ENCODE results near the gene KLHL33.
"Not testable (repeated sequence)": the region's sequence is repeated elsewhere in the genome, so short reads cannot be mapped to it uniquely, and the experiment has no call there.

KLHL33 gene

DNA sequence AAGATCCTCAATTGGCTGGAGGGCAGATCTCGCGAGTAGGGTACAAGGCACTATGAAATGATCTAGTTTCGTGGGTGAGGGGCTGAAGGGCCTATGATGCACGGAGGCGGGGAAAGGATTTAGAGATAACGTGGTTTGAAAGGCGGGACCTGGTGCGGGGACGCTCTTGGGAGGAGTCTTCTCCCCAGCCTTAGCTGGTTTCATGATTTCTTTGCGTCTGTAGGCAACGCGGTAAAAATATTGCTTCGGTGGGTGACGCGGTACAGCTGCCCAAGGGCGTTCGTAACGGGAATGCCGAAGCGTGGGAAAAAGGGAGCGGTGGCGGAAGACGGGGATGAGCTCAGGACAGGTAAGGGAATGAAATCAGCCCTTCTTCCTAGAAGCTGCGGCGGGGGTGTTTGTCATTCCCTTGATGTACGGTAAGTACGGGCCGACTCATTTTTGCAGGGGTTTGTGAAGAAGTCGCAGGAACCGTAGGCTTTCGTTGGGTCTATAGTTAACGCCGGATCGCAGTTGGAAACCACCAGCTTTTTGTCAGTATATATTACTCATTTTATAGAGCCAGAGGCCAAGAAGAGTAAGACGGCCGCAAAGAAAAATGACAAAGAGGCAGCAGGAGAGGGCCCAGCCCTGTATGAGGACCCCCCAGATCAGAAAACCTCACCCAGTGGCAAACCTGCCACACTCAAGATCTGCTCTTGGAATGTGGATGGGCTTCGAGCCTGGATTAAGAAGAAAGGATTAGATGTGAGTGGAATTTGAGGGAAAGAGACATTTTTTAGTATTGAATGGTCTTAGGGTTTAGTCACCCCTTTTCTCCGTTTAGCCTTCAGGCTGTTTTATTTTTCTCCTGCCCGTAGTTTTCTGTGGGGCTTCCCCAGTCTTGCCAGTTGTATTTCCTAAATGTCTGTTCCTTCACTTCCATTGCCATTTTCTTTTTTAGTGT is 19.7 kb upstream of the KLHL33 start:
- Histone ChIP-seq H3K27ac (ENCODE audit: low read length, poor library complexity, severe bottlenecking) (peak overlapping the region; percentile 100), H3K9ac (ENCODE audit: low read length) (peak overlapping the region; percentile 94), H2BK120ac (ENCODE audit: low read depth, low read length) (no peak overlapping the region), H3K4me1 (ENCODE audit: control insufficient read depth, insufficient read depth, low read depth, low read length) (peaks cover 9% of the 10 kb centered on the region), H4K91ac (ENCODE audit: low read length) (peak overlapping the region; percentile 56), H3K79me1 (replicated peaks; ENCODE audit: low read length, poor library complexity, severe bottlenecking) (peaks cover 17% of the 10 kb centered on the region), H2BK12ac (ENCODE audit: low read length in 2 of 2) (no peak overlapping the region), H2BK15ac (ENCODE audit: low read depth, poor library complexity, severe bottlenecking) (no peak overlapping the region), H2BK5ac (ENCODE audit: low read depth, low read length, poor library complexity, severe bottlenecking) (peak overlapping the region; percentile 92), H4K8ac (ENCODE audit: low read length) (peak overlapping the region; percentile 97), H2AFZ (ENCODE audit: low read depth, low read length) (peak overlapping the region; percentile 93), H2AK5ac (ENCODE audit: low read length, severe bottlenecking) (peak overlapping the region; percentile 63), H3K9me3 (ENCODE audit: control insufficient read depth, low read length) (no peaks in the 10 kb centered on the region), H3K4me2 (ENCODE audit: low read length, poor library complexity, severe bottlenecking) (peak overlapping the region; percentile 79), H3K27me3 (ENCODE audit: control insufficient read depth in 1 of 2, insufficient read depth in 1 of 2, low read length in 2 of 2) (no peaks in the 10 kb centered on the region), H3K14ac (ENCODE audit: low read length in 2 of 2) (no peak overlapping the region), H3K18ac (ENCODE audit: low read depth in 1 of 2, low read length in 2 of 2) (peak overlapping the region; percentile 91 to 97), H3K4me3 (ENCODE audit: insufficient read depth in 1 of 2, low read depth in 1 of 2, low read length in 2 of 2) (peak overlapping the region; percentile 65 to 95), H3K4ac (ENCODE audit: low read depth in 1 of 2, low read length in 2 of 2) (peak overlapping the region; percentile 59 to 69), H3K36me3 (ENCODE audit: control insufficient read depth in 1 of 2, insufficient read depth in 2 of 2, low read depth in 1 of 2, low read length in 2 of 2) (peaks cover 31 to 59% of the 10 kb centered on the region in 2 experiments), H3K23ac (ENCODE audit: low read length in 2 of 2) (no peak overlapping the region)
- WGBS = 2% methylated on average over 33 of the region's 39 CpGs
- DNase-seq = peak; percentile 97

DNA sequence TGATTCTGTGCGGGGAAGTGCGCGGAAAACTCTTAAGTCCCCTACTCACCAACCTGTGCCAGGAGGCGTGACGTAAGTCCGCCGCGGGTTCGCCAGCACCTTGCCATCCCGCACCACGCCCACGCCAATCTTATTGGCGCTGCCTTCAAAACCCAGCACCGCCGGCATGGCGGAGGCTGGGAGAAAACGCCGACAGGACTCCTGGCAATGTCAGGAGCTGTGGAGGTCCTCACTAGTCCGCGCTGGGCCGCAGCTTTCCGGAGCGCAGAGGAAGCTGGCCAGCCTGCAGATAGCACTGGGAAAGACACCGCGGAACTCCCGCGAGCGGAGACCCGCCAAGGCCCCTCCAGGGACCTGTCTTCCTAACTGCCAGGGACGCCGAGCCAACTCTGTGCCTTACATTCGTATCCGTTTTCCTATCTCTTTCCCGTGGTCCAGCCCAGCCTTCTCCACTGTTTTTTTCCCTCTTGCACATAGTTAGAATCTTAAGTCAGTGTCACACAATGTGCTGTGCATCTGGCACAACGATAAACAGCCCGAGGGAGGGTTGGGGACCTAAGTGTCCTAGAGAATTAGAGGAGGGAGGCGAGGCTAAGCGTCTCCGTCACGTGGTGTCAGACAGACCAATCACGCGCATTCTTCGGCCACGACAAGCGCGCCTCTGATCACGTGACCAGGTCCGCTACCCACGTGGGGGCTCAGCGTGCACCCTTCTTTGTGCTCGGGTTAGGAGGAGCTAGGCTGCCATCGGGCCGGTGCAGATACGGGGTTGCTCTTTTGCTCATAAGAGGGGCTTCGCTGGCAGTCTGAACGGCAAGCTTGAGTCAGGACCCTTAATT is 18.8 kb upstream of the KLHL33 start, which contains the start of the genes APEX1 and OSGEP:
Gene APEX1 (plus strand): TSS at position 711 of the 839 bp plus-strand sequence. CDS start 420 bp downstream, outside the sequence.
Gene OSGEP (minus strand): TSS at position 297 of the 839 bp plus-strand sequence. CDS start 129 bp downstream, at position 168.
- H3K9me3 ChIP-seq (ENCODE audit: control insufficient read depth, low read length) = no peaks in the 10 kb centered on the region
- H3K36me3 ChIP-seq (ENCODE audit: control insufficient read depth in 1 of 2, insufficient read depth in 2 of 2, low read depth in 1 of 2, low read length in 2 of 2) = peaks cover 32 to 63% of the 10 kb centered on the region in 2 experiments
- under 1% methylated on average over 56 of the region's 56 CpGs for WGBS
- peak within 1 kb of the TSS; percentile 92 for H2BK5ac ChIP-seq (ENCODE audit: low read depth, low read length, poor library complexity, severe bottlenecking)
- H3K4me2 ChIP-seq (ENCODE audit: low read length, poor library complexity, severe bottlenecking) = peak within 1 kb of the TSS; percentile 79
- H3K4me3 ChIP-seq (ENCODE audit: insufficient read depth in 1 of 2, low read depth in 1 of 2, low read length in 2 of 2) = peak within 1 kb of the TSS; percentile 70 to 95
- peak within 1 kb of the TSS; percentile 76 for H4K91ac ChIP-seq (ENCODE audit: low read length)
- no peaks in the 10 kb centered on the region for H3K27me3 ChIP-seq (ENCODE audit: control insufficient read depth in 1 of 2, insufficient read depth in 1 of 2, low read length in 2 of 2)
- peak within 1 kb of the TSS; percentile 63 for H2AK5ac ChIP-seq (ENCODE audit: low read length, severe bottlenecking)
- peak within 1 kb of the TSS; percentile 58 for H2BK120ac ChIP-seq (ENCODE audit: low read depth, low read length)
- H3K4ac ChIP-seq (ENCODE audit: low read depth in 1 of 2, low read length in 2 of 2) = peak within 1 kb of the TSS; percentile 89 to 93
- peak; percentile 99 for DNase-seq
- H3K9ac ChIP-seq (ENCODE audit: low read length) = peak within 1 kb of the TSS; percentile 94
- H2BK12ac ChIP-seq (ENCODE audit: low read length in 2 of 2) = no peak within 1 kb of the TSS
- peaks cover 6% of the 10 kb centered on the region for H3K4me1 ChIP-seq (ENCODE audit: control insufficient read depth, insufficient read depth, low read depth, low read length)
- no peak within 1 kb of the TSS for H3K23ac ChIP-seq (ENCODE audit: low read length in 2 of 2)
- peak within 1 kb of the TSS; percentile 97 for H4K8ac ChIP-seq (ENCODE audit: low read length)
- H2AFZ ChIP-seq (ENCODE audit: low read depth, low read length) = peak within 1 kb of the TSS; percentile 93
- H3K18ac ChIP-seq (ENCODE audit: low read depth in 1 of 2, low read length in 2 of 2) = peak within 1 kb of the TSS; percentile 94 to 97
- peak within 1 kb of the TSS in 1 of 2 experiments; percentile 45 for H3K14ac ChIP-seq (ENCODE audit: low read length in 2 of 2)
- peak within 1 kb of the TSS; percentile 86 for H2BK15ac ChIP-seq (ENCODE audit: low read depth, poor library complexity, severe bottlenecking)
- H3K79me1 ChIP-seq (replicated peaks; ENCODE audit: low read length, poor library complexity, severe bottlenecking) = peaks cover 19% of the 10 kb centered on the region
- peak within 1 kb of the TSS; percentile 100 for H3K27ac ChIP-seq (ENCODE audit: low read length, poor library complexity, severe bottlenecking)

DNA sequence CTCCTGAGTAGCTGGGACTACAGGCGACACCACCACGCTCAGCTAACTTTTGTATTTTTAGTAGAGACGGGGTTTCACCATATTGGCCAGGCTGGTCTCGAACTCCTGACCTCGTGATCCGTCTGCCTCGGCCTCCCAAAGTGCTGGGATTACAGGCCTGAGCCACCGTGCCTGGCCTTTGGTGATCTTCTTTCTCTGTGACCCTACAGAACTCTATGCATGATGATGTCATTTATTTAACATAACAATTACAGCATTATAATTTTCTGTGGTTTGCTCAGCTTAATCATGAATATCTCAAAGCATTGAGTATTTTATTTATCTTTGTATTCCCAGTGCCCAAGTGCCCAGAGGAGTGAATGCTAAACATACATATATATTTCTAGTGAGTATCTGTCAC is 16.9 kb upstream of the KLHL33 start:
- H3K4me3 ChIP-seq (ENCODE audit: insufficient read depth in 1 of 2, low read depth in 1 of 2, low read length in 2 of 2); H4K91ac ChIP-seq (ENCODE audit: low read length); H3K14ac ChIP-seq (ENCODE audit: low read length in 2 of 2); H3K4ac ChIP-seq (ENCODE audit: low read depth in 1 of 2, low read length in 2 of 2); H2BK5ac ChIP-seq (ENCODE audit: low read depth, low read length, poor library complexity, severe bottlenecking); H4K8ac ChIP-seq (ENCODE audit: low read length); DNase-seq; H3K27me3 ChIP-seq (ENCODE audit: control insufficient read depth in 1 of 2, insufficient read depth in 1 of 2, low read length in 2 of 2); H2AFZ ChIP-seq (ENCODE audit: low read depth, low read length); H3K23ac ChIP-seq (ENCODE audit: low read length in 2 of 2); H3K18ac ChIP-seq (ENCODE audit: low read depth in 1 of 2, low read length in 2 of 2); H3K4me1 ChIP-seq (ENCODE audit: control insufficient read depth, insufficient read depth, low read depth, low read length); H2AK5ac ChIP-seq (ENCODE audit: low read length, severe bottlenecking); H2BK12ac ChIP-seq (ENCODE audit: low read length in 2 of 2); H3K9me3 ChIP-seq (ENCODE audit: control insufficient read depth, low read length); H2BK15ac ChIP-seq (ENCODE audit: low read depth, poor library complexity, severe bottlenecking); H3K4me2 ChIP-seq (ENCODE audit: low read length, poor library complexity, severe bottlenecking); H2BK120ac ChIP-seq (ENCODE audit: low read depth, low read length); H3K9ac ChIP-seq (ENCODE audit: low read length); H3K27ac ChIP-seq (ENCODE audit: low read length, poor library complexity, severe bottlenecking): not testable (repeated sequence)
- 98% methylated on average over 8 of the region's 8 CpGs for WGBS
- H3K79me1 ChIP-seq (replicated peaks; ENCODE audit: low read length, poor library complexity, severe bottlenecking) = peaks cover 13% of the 10 kb centered on the region
- peaks cover 33 to 63% of the 10 kb centered on the region in 2 experiments for H3K36me3 ChIP-seq (ENCODE audit: control insufficient read depth in 1 of 2, insufficient read depth in 2 of 2, low read depth in 1 of 2, low read length in 2 of 2)
